A549 (cell line): ENCODE data around the gene DNM3.

Experiments
- CBX2 ChIP-seq: fragments of 200-600 bp; sonication (generic); IDR thresholded peaks from 2 replicates; pipeline ENCODE4 v1.6.1; 2016; ENCODE audit warnings: low read depth, mild to moderate bottlenecking, borderline replicate concordance
- CEBPB ChIP-seq, 2 experiments: fragments of >200 bp in 1 of 2; sonication (Bioruptor Twin) in 1 of 2; formaldehyde crosslinking in 1 of 2; IDR thresholded peaks; 2 replicates each; pipeline ENCODE4 v1.6.1; 2012 to 2016
- CHD4 ChIP-seq: fragments of 200-600 bp; sonication (generic); IDR thresholded peaks from 2 replicates; pipeline ENCODE4 v1.6.1; 2016; ENCODE audit warnings: antibody characterized with exemption, mild to moderate bottlenecking, borderline replicate concordance
- EP300 ChIP-seq, 2 experiments: fragments of >200 bp; sonication (Bioruptor Twin); formaldehyde crosslinking; IDR thresholded peaks; 2 replicates in 1 of 2; 3 replicates in 1 of 2; pipeline ENCODE4 v1.6.1; 2016 to 2017
- GATA3 ChIP-seq: IDR thresholded peaks from 2 replicates; pipeline ENCODE4 v1.6.1; 2012; ENCODE audit warnings: borderline replicate concordance
- JUN ChIP-seq, 2 experiments: fragments of >200 bp; sonication (Bioruptor Twin); formaldehyde crosslinking; IDR thresholded peaks; 2 replicates in 1 of 2; 3 replicates in 1 of 2; pipeline ENCODE4 v1.6.1; 2016 to 2017
- KDM1A ChIP-seq: fragments of 200-600 bp; sonication (generic); IDR thresholded peaks from 2 replicates; pipeline ENCODE4 v1.6.1; 2016; ENCODE audit warnings: low read depth, mild to moderate bottlenecking
- KDM5A ChIP-seq: fragments of 200-600 bp; sonication (generic); IDR thresholded peaks from 2 replicates; pipeline ENCODE4 v1.6.1; 2016; ENCODE audit warnings: antibody characterized with exemption, mild to moderate bottlenecking
- POLR2A ChIP-seq: IDR thresholded peaks from 2 replicates; pipeline ENCODE4 v1.6.1; 2012; ENCODE audit warnings: mild to moderate bottlenecking, low read length
- RAD21 ChIP-seq, 2 experiments: fragments of >200 bp in 1 of 2; sonication (Bioruptor Twin) in 1 of 2; formaldehyde crosslinking in 1 of 2; IDR thresholded peaks in 1 of 2; conservative IDR thresholded peaks in 1 of 2; 2 replicates in 1 of 2; 3 replicates in 1 of 2; pipeline ENCODE4 v1.6.1; 2012 to 2018; ENCODE audit warnings: inconsistent platforms in 1 of 2
- RCOR1 ChIP-seq: fragments of 150-350 bp; IDR thresholded peaks from 2 replicates; pipeline ENCODE4 v1.6.1; 2014; ENCODE audit warnings: antibody characterized with exemption, low read length, low read depth
- REST ChIP-seq: fragments of 200-600 bp; sonication (generic); IDR thresholded peaks from 2 replicates; pipeline ENCODE4 v1.6.1; 2016; ENCODE audit warnings: antibody characterized with exemption, mild to moderate bottlenecking, moderate library complexity
- TF ChIP-seq, protein P1 (sequence below): fragments of >200 bp; sonication (Bioruptor Twin); formaldehyde crosslinking; IDR thresholded peaks from 3 replicates; pipeline ENCODE4 v1.5.1; 2016
- TF ChIP-seq, protein P2 (sequence below): fragments of 450-650 bp; IDR thresholded peaks from 2 replicates; pipeline ENCODE4 v1.6.1; 2014; ENCODE audit warnings: antibody characterized with exemption

DNA sequence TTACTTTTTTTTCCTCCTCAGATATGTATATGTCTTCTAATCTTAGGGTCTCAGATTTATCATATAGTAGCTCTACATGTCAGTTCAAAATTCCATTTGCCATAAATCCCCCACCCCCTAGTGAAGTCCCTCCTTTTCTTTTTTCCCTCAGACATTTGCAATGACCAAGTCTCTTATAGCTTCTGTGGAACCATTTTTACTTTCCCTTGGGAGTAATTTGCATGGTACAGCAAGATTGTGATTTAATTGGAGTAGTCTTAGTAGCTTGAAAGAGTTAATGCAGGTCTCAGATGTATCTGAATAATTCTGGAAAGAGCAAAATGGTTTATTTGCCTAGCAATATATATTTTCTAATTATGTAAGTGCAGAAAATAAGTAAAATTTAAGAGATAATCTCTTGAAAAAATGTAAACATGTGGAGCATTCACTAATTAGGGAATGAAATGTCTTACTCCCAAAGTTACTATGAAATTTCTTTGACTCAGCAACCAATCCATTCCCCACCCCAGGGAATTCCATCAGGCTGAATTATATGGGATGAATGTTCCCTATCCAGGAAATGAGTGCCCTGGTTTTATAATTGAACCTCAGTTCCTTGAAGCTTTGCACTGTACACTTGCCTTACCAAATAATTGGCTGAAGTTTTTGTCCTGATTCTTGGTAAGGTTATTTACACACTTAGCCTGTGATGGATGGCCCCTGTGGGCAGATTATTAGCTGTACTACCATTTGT is 267.0 kb downstream of the DNM3 start:
- TF ChIP-seq REST (no peak), JUN (IDR thresholded peaks at IDR 0.05) (no peak), GATA3 (no peak), RAD21 (conservative IDR thresholded peaks at IDR 0.05 in 1 of 2, IDR thresholded peaks at IDR 0.05 in 1 of 2) (no peak), KDM5A (no peak), CEBPB (IDR thresholded peaks at IDR 0.05) (no peak), CHD4 (no peak), POLR2A (no peak), RCOR1 (no peak), KDM1A (no peak), EP300 (IDR thresholded peaks at IDR 0.05) (no peak), CBX2 (no peak)
- TF ChIP-seq, protein P1, sequence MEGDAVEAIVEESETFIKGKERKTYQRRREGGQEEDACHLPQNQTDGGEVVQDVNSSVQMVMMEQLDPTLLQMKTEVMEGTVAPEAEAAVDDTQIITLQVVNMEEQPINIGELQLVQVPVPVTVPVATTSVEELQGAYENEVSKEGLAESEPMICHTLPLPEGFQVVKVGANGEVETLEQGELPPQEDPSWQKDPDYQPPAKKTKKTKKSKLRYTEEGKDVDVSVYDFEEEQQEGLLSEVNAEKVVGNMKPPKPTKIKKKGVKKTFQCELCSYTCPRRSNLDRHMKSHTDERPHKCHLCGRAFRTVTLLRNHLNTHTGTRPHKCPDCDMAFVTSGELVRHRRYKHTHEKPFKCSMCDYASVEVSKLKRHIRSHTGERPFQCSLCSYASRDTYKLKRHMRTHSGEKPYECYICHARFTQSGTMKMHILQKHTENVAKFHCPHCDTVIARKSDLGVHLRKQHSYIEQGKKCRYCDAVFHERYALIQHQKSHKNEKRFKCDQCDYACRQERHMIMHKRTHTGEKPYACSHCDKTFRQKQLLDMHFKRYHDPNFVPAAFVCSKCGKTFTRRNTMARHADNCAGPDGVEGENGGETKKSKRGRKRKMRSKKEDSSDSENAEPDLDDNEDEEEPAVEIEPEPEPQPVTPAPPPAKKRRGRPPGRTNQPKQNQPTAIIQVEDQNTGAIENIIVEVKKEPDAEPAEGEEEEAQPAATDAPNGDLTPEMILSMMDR = no peak
- TF ChIP-seq, protein P2, sequence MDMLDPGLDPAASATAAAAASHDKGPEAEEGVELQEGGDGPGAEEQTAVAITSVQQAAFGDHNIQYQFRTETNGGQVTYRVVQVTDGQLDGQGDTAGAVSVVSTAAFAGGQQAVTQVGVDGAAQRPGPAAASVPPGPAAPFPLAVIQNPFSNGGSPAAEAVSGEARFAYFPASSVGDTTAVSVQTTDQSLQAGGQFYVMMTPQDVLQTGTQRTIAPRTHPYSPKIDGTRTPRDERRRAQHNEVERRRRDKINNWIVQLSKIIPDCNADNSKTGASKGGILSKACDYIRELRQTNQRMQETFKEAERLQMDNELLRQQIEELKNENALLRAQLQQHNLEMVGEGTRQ = no peak
